Heart right ventricle (tissue), 16 donors: ENCODE results near the gene UBE2Q1. TPM values are rescaled to one million over a fixed set of nuclear protein-coding genes. Genes with fewer than 3 reads are reported as not detected.

Experiments
- ATAC-seq, 8 donors: fragments of 200-7000 bp; cut with Tn5 transposase; one replicate each; pipeline ENCODE4 v1.9.1; 2020; ENCODE audit warnings: mild to moderate bottlenecking in 8 of 8, moderate library complexity in 8 of 8, moderate number of reproducible peaks in 1 of 8
- DNase-seq, 2 donors: peaks; one replicate each; pipeline ENCODE4 v3.0.0-alpha.2; 2020
- H3K27ac ChIP-seq, 10 donors: fragments of 200-600 bp; sonication (generic) in 2 of 10; one replicate each; pipeline versions ENCODE4 v1.5.0 to v1.8.0; 2020 to 2022; ENCODE audit warnings: mild to moderate bottlenecking in 3 of 10
- H3K27me3 ChIP-seq, 7 donors: fragments of 200-600 bp; one replicate each; pipeline ENCODE4 v1.8.0; 2021 to 2022; ENCODE audit warnings: mild to moderate bottlenecking in 2 of 7
- H3K36me3 ChIP-seq, 9 donors: fragments of 200-600 bp; sonication (generic) in 1 of 9; one replicate each; pipeline versions ENCODE4 v1.5.0 to v1.8.0; 2020 to 2022; ENCODE audit warnings: mild to moderate bottlenecking in 2 of 9
- H3K4me1 ChIP-seq, 9 donors: fragments of 200-600 bp; sonication (generic) in 1 of 9; one replicate each; pipeline versions ENCODE4 v1.5.0 to v1.8.0; 2020 to 2022; ENCODE audit warnings: mild to moderate bottlenecking in 4 of 9
- H3K4me3 ChIP-seq, 10 donors: fragments of 200-600 bp; sonication (generic) in 2 of 10; one replicate each; pipeline versions ENCODE4 v1.5.0 to v1.8.0; 2020 to 2022; ENCODE audit warnings: mild to moderate bottlenecking in 7 of 10, moderate library complexity in 2 of 10
- H3K9me3 ChIP-seq, 11 donors: fragments of 200-600 bp in 10 of 11; sonication (generic) in 2 of 11; one replicate each; pipeline versions ENCODE4 v1.5.0 to v1.8.0; 2013 to 2022; ENCODE audit warnings: mild to moderate bottlenecking in 2 of 11, control low read depth in 1 of 11, moderate library complexity in 1 of 11
- CTCF ChIP-seq, 9 donors: fragments of 200-600 bp; sonication (generic) in 2 of 9; IDR thresholded peaks; one replicate each; pipeline versions ENCODE4 v1.5.0 to v1.8.0; 2021 to 2022; ENCODE audit warnings: antibody characterized with exemption in 9 of 9, mild to moderate bottlenecking in 5 of 9, moderate library complexity in 1 of 9
- WGBS, 2 donors: extraction: QIAGEN DNeasy Blood & Tissue Kit; methylation state at CpG; one replicate each; pipeline ENCODE4 v1.1.7; 2013; ENCODE audit warnings: inconsistent platforms in 1 of 2; 5-methylcytosine and 5-hydroxymethylcytosine counted together
- intact Hi-C, 10 donors: fragments of 100-400 bp; cut with DNase I; formaldehyde crosslinking; loops; one replicate each; pipeline versions ENCODE4 v1.11.1 to v1.14.2; 2022
- polyA plus RNA-seq, 2 donors: library from polyadenylated mRNA; stranded (reverse); fragments of 200-250 nt; gene quantifications; one replicate each; pipeline ENCODE4 v1.2.3, GENCODE V29; 2013
- total RNA-seq, 10 donors: library from RNA; stranded (reverse); fragmentation: NEBNext Ultra II Directional in 3 of 10; extraction: Animal tissue kit (Norgen Biotek cat#: 25700) in 3 of 10; gene quantifications; one replicate each; pipeline versions ENCODE4 v1.2.1 to v1.2.4, GENCODE V29; 2021 to 2023
- donor health status: Arrhythmogenic right ventricular cardiomyopathy.
- donor health status: ischemic (EF 13 %, LVEDD 7.1; RV severe dilation, severe dysfunction).
- donor health status: healthy with polysubstance abuse.
- donor health status: DM: no; HTN: yes; CAD: no.
- donor health status: DM: no; HTN: no; CAD: no.
- donor health status: ischemic (EF 25% LVEDD 6.9; RV normal size, moderate dysfunction).
- donor health status: ischemic (EF 25% LVEDD 5.7; RV mildly dilated, moderate dysfunction).
- donor health status: healthy.
- donor health status: DM: yes; HTN: yes; CAD: no.
- donor health status: Ischemic cardiomyopathy.
- donor health status: ischemic (EF 35%, LVEDD 5.7; RV mildly dilated, moderate dysfunction).
- donor health status: nonischemic (EF 11% LVEDD 7.7; RV severe dilation, severe dysfunction).
- donor health status: DM: yes; HTN: yes; CAD: no.
- donor health status: PGD.
- donor health status: ischemic (EF 29% LVEDD 5.4; RV normal size, mild dysfunction).
- donor health status: nonischemic (EF 23%, LVEDD 6.1; RV moderate dilation, normal function).

Gene UBE2Q1
- total and polyA plus RNA-seq, 12 donors: 19.4 to 83.5 (median 56.0) TPM

- no peak for ATAC-seq
- Histone ChIP-seq H3K27me3 (peaks cover 0 to 1% (median 0%) of the 10 kb centered on the region in 7 donors), H3K36me3 (peaks cover 0 to 18% (median 0%) of the 10 kb centered on the region in 9 donors), H3K4me1 (no peaks in the 10 kb centered on the region), H3K9me3 (no peaks in the 10 kb centered on the region), H3K4me3 (no peak overlapping the region), H3K27ac (no peak overlapping the region)
- intact Hi-C loops: no loop called here
- 88 to 91% methylated on average over 3 of the region's 3 CpGs for WGBS, 2 donors
- DNase-seq: no peak
- no peak for TF ChIP-seq CTCF (IDR thresholded peaks at IDR 0.05)
Observed at GRCh38 chr1:154512760-154513159, 45.7 kb downstream of the UBE2Q1 start.

GRCh38 chr1:154503898-154504297 lies 54.6 kb downstream of the UBE2Q1 start:
- H3K4me1 ChIP-seq: peaks cover 0 to 17% (median 13%) of the 10 kb centered on the region in 9 donors
- H3K36me3 ChIP-seq: peaks cover 0 to 5% (median 0%) of the 10 kb centered on the region in 9 donors
- H3K4me3 ChIP-seq: no peak overlapping the region
- 77 to 81% methylated on average over 5 of the region's 5 CpGs for WGBS, 2 donors
- peaks cover 0 to 64% (median 27%) of the 10 kb centered on the region in 7 donors for H3K27me3 ChIP-seq
- intact Hi-C loops: no loop called here
- no peak overlapping the region for H3K27ac ChIP-seq
- DNase-seq (no peak), ATAC-seq (no peak)
- TF ChIP-seq CTCF (IDR thresholded peaks at IDR 0.05): no peak
- H3K9me3 ChIP-seq: peaks cover 0 to 13% (median 0%) of the 10 kb centered on the region in 11 donors

- 14 to 16% methylated on average over 43 of the region's 43 CpGs for WGBS, 2 donors
- Histone ChIP-seq H3K4me1 (peaks cover 0 to 29% (median 14%) of the 10 kb centered on the region in 9 donors), H3K36me3 (peaks cover 0 to 16% (median 0%) of the 10 kb centered on the region in 9 donors), H3K4me3 (peak overlapping the region; percentile 48 to 79 (median 67)), H3K27me3 (peaks cover 0 to 64% (median 27%) of the 10 kb centered on the region in 7 donors), H3K27ac (peak overlapping the region in 9 of 10 donors; percentile 84 to 95 (median 89)), H3K9me3 (peaks cover 0 to 13% (median 0%) of the 10 kb centered on the region in 11 donors)
- intact Hi-C loops: no loop called here
- DNase-seq: peak in 1 of 2 donors; percentile 30
- TF ChIP-seq CTCF (IDR thresholded peaks at IDR 0.05): no peak
- peak in 7 of 8 donors; percentile 14 to 62 (median 29) for ATAC-seq
Observed at GRCh38 chr1:154502744-154503115, 55.7 kb downstream of the UBE2Q1 start.

- peaks cover 0 to 22% (median 0%) of the 10 kb centered on the region in 9 donors for H3K36me3 ChIP-seq
- DNase-seq: peak; percentile 57 to 63
- peak; percentile 72 to 90 (median 80) for ATAC-seq
- peak within 1 kb of the TSS; percentile 76 to 95 (median 89) for H3K27ac ChIP-seq
- intact Hi-C loops: no loop called here
- peaks cover 0 to 64% (median 27%) of the 10 kb centered on the region in 7 donors for H3K27me3 ChIP-seq
- WGBS, 2 donors: 2% methylated on average over 86 to 90 of the region's 90 CpGs
- peaks cover 2 to 34% (median 14%) of the 10 kb centered on the region in 9 donors for H3K4me1 ChIP-seq
- TF ChIP-seq CTCF (IDR thresholded peaks at IDR 0.05): no peak
- H3K4me3 ChIP-seq: peak within 1 kb of the TSS; percentile 48 to 79 (median 67)
- H3K9me3 ChIP-seq: peaks cover 0 to 13% (median 0%) of the 10 kb centered on the region in 11 donors
Observed at GRCh38 chr1:154502066-154502743, 56.3 kb downstream of the UBE2Q1 start, which contains the start of the genes SHE and TDRD10. Gene SHE, minus strand, starts transcription at chr1:154502412. Its CDS starts 386 bp downstream, at chr1:154502026. Gene TDRD10, plus strand, starts transcription at chr1:154502219. Its CDS starts 4,685 bp downstream, at chr1:154506904.
